Measurements from ENCODE around the gene EEFSEC. TPM values are rescaled to one million over a fixed set of nuclear protein-coding genes. Genes with fewer than 3 reads are reported as not detected.

Gene EEFSEC
- total RNA-seq, 1 donor from 2014 or later: 16.9 TPM

GRCh38 chr3:128294999-128295468 is 141.8 kb downstream of the EEFSEC start:
- intact Hi-C loops (cut with DNase I): no loop called here

GRCh38 chr3:128296469-128297251 is 143.4 kb downstream of the EEFSEC start:
- DNase-seq (peak; percentile 70), ATAC-seq (ENCODE audit: poor library complexity) (peak; percentile 87)
- intact Hi-C loops (cut with DNase I): no loop called here

More at GRCh38 chr3:128294999-128295468, 141.8 kb downstream of the EEFSEC start:
- ATAC-seq (ENCODE audit: poor library complexity) (no peak), DNase-seq (no peak)

- intact Hi-C loops (cut with DNase I): no loop called here
- ATAC-seq (ENCODE audit: poor library complexity): peak; percentile 67
- no peak for DNase-seq
Measured at GRCh38 chr3:128297401-128298138, 144.3 kb downstream of the EEFSEC start.

GRCh38 chr3:128301186-128302023 is 148.1 kb downstream of the EEFSEC start:
- ATAC-seq (ENCODE audit: poor library complexity): no peak
- DNase-seq: no peak

GRCh38 chr3:128306481-128306880 is 153.2 kb downstream of the EEFSEC start:
- ATAC-seq (ENCODE audit: poor library complexity) (no peak), DNase-seq (no peak)
- intact Hi-C loops (cut with DNase I): loop anchor here (10.0 kb wide), 1 partner anchor 188 kb away; the partner anchor contains the start of gene GATA2

More at GRCh38 chr3:128301186-128302023, 148.1 kb downstream of the EEFSEC start:
- intact Hi-C loops (cut with DNase I): loop anchor here (10.0 kb wide), 1 partner anchor 193 kb away; the partner anchor contains the start of gene GATA2

- DNase-seq (no peak), ATAC-seq (ENCODE audit: poor library complexity) (no peak)
- intact Hi-C loops (cut with DNase I): loop anchor here (10.0 kb wide), 1 partner anchor 188 kb away; the partner anchor contains the start of gene GATA2
Measured at GRCh38 chr3:128307029-128307633, 153.8 kb downstream of the EEFSEC start.

- intact Hi-C loops (cut with DNase I): loop anchor here (10.0 kb wide), 1 partner anchor 187 kb away; the partner anchor contains the start of gene GATA2
- no peak for ATAC-seq (ENCODE audit: poor library complexity)
Measured at GRCh38 chr3:128307781-128308469, 154.6 kb downstream of the EEFSEC start.

GRCh38 chr3:128309026-128309425 is 155.7 kb downstream of the EEFSEC start:
- ATAC-seq (ENCODE audit: poor library complexity) (peak; percentile 83), DNase-seq (peak; percentile 66)
- intact Hi-C loops (cut with DNase I): loop anchor here (10.0 kb wide), 1 partner anchor 186 kb away; the partner anchor contains the start of gene GATA2

More at GRCh38 chr3:128307781-128308469, 154.6 kb downstream of the EEFSEC start:
- DNase-seq: no peak

GRCh38 chr3:128310286-128311058 is 157.2 kb downstream of the EEFSEC start:
- DNase-seq: no peak
- peak; percentile 40 for ATAC-seq (ENCODE audit: poor library complexity)
- intact Hi-C loops (cut with DNase I): no loop called here

- ATAC-seq (ENCODE audit: poor library complexity) (peak; percentile 79), DNase-seq (peak; percentile 74)
- intact Hi-C loops (cut with DNase I): no loop called here
Measured at GRCh38 chr3:128311441-128311844, 158.2 kb downstream of the EEFSEC start.

- intact Hi-C loops (cut with DNase I): no loop called here
- ATAC-seq (ENCODE audit: poor library complexity) (no peak), DNase-seq (no peak)
Measured at GRCh38 chr3:128312271-128312670, 159.0 kb downstream of the EEFSEC start.

- ATAC-seq (ENCODE audit: poor library complexity) (no peak), DNase-seq (no peak)
- intact Hi-C loops (cut with DNase I): no loop called here
Measured at GRCh38 chr3:128313071-128313725, 159.9 kb downstream of the EEFSEC start.

GRCh38 chr3:128313935-128314334 is 160.7 kb downstream of the EEFSEC start:
- intact Hi-C loops (cut with DNase I): no loop called here
- DNase-seq: no peak
- no peak for ATAC-seq (ENCODE audit: poor library complexity)

- intact Hi-C loops (cut with DNase I): no loop called here
- DNase-seq (no peak), ATAC-seq (ENCODE audit: poor library complexity) (no peak)
Measured at GRCh38 chr3:128315313-128315712, 162.0 kb downstream of the EEFSEC start.

GRCh38 chr3:128316481-128316891 is 163.2 kb downstream of the EEFSEC start:
- DNase-seq: no peak
- no peak for ATAC-seq (ENCODE audit: poor library complexity)
- intact Hi-C loops (cut with DNase I): no loop called here

GRCh38 chr3:128317101-128317697 is 163.9 kb downstream of the EEFSEC start:
- DNase-seq (no peak), ATAC-seq (ENCODE audit: poor library complexity) (no peak)
- intact Hi-C loops (cut with DNase I): no loop called here
